ENCODE data around the gene ST6GALNAC1.
"Not testable (repeated sequence)": the region's sequence is repeated elsewhere in the genome, so short reads cannot be mapped to it uniquely, and the experiment has no call there.

ST6GALNAC1 gene

DNA sequence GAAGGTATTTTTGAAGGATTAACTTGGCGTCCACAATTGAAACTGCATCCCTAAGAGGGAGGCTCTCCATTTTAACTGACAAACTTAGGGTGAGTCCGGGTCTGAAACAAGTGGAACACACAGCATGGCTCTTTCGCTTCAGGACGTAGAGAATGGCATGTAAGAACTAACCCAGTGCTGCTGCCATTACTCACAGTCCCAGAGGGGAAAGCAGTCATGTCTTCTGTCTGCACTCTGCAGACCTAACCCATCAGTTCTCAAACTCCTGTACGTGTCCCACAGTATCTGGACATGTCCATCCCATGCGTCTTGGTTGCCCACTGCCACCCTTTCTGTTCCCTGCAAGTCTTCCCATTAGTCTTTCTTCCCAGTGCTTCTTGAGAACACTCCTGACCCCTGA, 563 bp downstream of the ST6GALNAC1 start:
- in situ Hi-C loops (cut with MboI; ENCODE audit: low sequenced_read_pairs): no loop called here

DNA sequence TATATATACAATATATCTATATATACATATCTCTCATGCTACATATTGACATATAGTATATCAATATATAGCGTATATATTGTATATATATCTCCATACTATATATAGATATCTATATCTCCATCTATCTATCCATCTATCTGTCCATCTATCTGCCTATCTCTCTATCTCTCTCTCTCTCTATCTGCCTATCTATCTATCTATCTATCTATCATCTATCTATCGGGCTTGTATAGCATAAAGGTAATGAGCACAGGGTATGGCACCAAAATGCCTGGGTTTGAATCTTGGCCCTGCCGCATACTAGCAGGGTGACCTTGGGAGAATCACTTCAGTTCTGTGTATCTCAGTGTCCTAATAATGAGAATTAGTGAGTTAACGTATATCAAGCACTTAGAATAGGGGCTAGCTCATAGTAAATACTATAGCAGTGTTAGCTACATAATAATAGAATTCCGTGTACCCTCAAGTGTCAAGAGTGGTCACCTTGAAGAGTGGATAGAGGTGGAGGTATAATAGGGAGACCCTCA, 1.5 kb downstream of the ST6GALNAC1 start:
- in situ Hi-C loops (cut with MboI; ENCODE audit: low sequenced_read_pairs): no loop called here

DNA sequence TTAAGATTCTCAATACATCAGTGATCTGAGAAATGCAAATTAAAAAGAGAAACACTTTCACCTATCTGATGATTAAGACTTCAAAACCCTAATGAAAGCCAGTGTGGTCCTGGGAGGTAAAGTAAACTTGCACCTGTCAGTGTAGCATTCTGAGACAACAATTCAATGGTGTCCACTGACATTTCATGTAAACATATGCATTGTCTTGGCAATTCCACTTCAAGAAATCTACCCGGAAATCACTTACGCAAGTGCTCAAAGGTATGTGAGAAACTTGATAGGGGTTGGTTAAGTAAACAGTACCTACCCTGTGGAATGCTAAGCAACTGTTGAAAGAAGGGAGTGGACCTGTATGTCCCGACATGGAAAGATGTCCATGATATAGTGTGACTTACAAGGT, 2.1 kb downstream of the ST6GALNAC1 start:
- in situ Hi-C loops (cut with MboI; ENCODE audit: low sequenced_read_pairs): no loop called here

DNA sequence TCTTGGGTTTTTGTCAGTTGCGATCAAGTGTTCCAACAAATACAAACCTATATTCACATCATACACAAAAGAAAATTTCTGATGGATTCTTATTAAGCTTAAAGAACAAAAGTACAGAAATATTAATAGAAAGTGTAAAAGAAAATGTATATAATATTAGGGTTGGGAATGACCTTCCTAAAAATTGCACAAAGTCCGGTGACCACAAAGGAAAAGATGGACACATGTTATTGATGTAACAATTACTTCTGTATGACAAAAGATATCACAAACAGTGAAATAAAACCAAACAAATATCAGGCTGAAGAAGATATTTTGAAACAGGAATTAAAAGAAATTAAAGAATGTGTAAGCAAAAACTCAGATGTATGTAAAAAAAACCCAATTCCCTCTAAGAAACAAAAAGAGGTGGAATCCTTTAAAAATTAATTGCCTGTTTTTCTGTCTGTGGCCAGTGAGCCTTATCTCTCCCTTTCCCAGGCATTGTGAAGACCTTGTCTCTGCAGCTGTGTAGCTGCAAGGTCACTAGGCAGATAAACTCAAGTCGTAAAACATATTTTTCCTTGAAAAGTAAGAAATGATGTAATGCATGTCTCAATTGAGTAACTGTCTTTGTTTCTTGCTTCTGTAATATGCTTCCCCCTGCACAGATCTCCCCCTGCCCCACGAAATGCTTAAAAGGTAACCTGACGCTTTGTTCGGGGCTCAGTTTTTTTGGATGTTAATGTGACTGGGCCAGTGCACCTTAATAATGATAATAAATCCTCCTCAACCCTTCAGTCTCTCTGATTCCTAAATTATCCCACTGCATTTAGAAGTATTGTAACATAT, 2.8 kb downstream of the ST6GALNAC1 start:
- in situ Hi-C loops (cut with MboI; ENCODE audit: low sequenced_read_pairs): no loop called here

DNA sequence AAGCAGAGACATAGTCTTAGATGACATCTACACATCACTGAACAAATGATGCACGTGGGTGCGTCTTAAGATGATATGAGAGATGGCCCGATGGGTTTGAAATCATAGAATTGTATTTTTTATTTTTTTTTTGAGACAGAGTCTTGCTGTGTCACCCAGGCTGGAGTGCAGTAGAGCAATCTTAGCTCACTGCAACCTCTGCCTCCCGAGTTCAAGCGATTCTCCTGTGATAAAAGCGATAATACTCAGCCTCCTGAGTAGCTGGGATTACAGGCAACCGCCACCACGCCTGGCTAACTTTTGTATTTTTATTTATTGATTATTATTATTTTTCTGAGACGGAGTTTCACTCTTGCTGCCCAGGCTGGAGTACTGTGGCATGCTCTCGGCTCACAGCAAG, 5.3 kb downstream of the ST6GALNAC1 start:
- in situ Hi-C loops (cut with MboI; ENCODE audit: low sequenced_read_pairs): no loop called here

DNA sequence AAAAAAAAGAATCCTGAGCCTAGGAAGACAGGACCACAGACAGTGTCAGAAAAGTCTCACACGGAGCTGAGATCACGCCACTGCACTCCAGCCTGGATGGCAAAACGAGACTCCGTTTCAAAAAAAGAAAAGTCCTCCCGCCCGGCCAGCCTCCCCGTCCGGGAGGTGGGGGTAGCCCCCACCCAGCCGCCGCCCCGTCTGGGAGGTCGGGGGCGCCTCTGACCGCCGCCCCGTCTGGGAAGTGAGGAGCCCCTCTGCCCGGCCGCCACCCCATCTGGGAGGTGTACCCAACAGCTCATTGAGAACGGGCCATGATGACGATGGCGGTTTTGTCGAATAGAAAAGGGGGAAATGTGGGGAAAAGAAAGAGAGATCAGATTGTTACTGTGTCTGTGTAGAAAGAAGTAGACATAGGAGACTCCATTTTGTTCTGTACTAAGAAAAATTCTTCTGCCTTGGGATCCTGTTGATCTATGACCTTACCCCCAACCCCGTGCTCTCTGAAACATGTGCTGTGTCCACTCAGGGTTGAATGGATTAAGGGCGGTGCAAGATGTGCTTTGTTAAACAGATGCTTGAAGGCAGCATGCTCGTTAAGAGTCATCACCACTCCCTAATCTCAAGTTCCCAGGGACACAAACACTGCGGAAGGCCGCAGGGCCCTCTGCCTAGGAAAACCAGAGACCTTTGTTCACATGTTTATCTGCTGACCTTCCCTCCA, 6.9 kb downstream of the ST6GALNAC1 start:
- in situ Hi-C loops (cut with MboI; ENCODE audit: low sequenced_read_pairs): not testable (repeated sequence)

DNA sequence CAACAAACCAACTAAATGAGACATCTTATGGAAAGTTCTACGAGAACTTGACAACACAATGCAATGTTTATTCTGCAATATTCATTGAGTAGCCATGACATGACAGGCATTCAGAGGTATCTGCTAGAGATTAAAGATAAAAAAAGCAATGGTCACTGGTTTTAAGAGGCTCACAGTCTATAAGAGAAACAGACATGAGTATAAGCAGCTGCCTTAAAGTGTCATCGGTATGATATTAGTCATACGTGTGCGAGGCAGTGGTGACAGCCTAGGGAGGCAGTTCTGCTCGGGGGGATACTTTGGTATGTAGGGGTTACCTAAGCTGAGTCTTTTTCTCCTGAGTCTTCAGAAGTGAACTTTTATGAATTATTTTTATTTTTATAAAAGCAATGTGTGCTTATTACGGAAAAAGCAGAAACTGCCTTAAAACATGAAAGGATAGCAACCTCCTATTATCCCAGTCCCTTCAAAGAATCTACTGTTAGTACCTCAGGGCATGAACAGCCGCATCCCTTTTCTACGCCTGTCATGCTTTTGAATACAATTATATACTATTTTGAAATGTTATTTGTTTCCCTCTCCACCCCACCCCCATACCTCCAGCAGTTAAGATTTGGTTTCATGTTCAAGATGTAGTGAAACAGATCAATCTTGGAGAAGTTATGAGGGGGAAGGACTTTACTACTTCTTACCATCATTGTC, 7.7 kb downstream of the ST6GALNAC1 start:
- in situ Hi-C loops (cut with MboI; ENCODE audit: low sequenced_read_pairs): no loop called here

DNA sequence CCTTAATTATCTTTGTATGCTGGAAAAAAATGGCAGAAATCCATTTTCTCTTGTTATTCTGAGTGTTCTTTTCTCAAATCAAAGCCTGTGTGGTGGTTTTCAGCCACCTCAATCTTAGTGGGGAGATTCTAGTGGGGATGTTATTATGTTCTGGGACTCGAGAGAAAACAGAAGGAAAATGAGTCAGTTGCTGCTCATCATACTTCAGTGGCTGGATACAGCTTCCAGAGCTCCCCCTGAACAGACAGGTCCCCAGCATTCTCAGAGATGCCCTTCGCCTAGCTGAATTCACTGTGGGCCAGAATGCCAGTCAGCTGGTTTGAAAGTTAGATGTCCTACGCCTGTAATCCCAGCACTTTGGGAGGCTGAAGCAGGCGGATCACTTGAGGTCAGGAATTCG, 8.5 kb downstream of the ST6GALNAC1 start:
- in situ Hi-C loops (cut with MboI; ENCODE audit: low sequenced_read_pairs): no loop called here

DNA sequence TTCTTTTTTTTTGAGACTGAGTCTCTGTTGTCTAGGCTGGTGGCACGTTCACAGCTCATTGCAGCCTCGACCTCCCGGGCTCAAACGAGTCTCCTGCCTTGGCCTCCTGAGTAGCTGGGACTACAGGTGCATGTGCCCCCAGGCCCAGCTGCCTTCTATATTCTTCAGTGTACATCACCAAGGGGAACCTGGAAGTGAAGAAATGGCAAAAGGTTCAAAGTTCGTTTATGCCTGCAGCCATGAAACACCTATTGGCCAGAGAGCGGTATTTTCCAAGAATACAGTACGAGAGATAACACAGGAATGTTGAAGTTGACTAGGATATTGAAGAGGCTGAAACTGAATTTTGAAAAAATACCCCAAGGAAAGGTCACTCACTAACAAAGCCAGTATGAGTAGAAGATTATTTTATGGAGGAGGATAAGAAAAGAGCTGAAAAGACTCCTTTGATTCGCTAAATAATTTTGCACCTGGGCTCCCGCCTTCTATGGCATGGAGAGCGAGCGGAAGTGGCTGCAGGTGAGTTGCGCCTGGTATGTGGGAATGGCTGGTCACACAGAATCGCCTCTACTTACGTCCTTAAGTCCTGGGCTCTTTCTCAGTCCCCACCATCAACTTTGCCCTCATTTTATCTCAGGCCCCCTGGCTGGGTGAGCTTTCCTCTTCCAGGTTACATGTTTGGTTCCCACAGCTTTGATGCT, 9.8 kb downstream of the ST6GALNAC1 start:
- in situ Hi-C loops (cut with MboI; ENCODE audit: low sequenced_read_pairs): no loop called here

DNA sequence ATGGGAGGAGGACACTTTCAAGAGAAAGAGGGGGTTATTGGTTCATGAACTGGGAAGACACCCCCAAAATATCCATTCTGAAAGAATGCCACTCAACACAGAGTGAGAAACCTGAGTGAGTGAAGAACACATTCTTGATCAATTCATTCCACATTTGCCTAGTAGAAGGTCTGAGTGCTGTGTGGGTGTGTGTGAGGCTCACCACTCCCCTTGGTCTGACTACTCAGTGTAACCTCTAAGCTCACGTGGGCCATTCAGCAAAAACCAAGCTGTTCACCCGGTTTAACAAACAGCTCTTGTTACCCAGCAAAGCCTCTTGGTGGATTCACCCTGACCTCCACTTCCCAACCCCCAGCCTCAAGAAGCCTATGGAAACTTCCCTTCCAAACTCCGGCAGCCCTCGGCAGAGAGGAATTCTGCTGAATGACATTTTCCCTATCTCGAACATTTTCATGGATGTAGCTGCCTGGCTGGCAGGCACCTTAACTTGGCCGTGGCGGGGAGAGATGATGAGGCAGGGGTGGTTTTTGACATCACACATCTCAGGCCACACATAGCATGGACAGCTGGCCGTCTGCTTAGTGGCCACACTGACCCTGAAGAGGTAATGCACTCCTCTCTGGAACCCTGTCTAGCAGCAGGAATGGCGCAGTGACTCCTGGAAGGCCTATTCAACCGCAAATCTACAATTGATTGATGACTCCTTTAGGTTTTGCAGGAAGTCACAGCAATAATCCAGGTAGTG, 11.6 kb downstream of the ST6GALNAC1 start:
- in situ Hi-C loops (cut with MboI; ENCODE audit: low sequenced_read_pairs): no loop called here

DNA sequence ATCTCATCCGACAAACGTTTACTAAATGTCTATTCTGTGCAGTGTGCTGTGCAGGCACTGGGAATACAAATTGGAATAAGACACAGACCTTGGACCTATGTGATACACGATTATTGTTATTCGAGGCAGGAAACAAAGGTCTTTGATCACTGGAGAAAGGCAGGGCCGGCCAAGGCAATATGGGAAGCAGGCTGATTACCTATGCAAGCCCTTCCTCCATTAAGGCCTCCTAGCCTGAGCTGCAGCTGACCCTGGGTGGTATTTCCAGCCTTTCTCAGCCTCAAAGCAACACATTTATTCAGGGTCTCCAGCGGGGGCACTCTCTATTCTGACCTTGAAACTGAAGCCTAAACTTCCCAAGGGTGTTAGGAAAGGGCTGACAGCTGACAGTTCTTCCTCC, 13.4 kb downstream of the ST6GALNAC1 start:
- in situ Hi-C loops (cut with MboI; ENCODE audit: low sequenced_read_pairs): no loop called here

DNA sequence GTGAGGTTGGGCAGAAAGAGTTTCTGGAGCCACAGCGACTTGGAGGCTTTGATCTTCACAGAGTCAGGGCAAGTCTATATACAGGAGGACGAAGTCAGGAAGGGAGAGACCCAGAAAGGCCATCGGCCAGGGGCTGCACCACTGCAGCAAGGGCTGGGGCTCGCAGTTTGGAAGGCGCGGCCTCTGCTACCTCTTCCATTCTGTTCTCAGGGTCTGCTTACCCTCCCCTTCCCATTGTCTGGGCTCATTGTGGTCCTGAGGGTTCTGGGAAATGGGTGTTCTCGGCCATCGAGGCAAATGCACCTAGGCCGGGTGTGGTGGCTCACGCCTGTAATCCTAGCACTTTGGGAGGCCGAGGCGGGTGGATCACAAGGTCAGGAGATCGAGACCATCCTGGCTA, 16.0 kb downstream of the ST6GALNAC1 start:
- in situ Hi-C loops (cut with MboI; ENCODE audit: low sequenced_read_pairs): no loop called here

DNA sequence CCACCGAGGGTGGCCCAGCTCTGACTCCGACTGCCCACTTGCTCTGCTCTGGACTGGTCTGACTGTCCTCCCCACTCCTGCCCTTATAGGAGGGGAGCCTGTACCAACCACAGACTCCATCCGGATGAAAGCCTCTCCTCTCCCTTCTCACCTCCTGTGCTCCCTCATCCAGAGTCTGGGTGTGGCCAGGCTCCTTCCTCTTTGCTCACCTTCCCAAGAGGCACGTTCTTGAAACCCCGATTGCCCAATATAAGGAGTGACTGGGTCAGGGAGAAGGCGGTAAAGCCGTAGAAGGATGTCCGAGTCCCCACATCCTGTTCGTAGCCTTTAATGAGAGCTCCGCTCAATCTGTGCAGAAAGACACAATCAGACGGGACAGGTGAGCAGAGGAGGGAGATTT, 17.1 kb downstream of the ST6GALNAC1 start:
- in situ Hi-C loops (cut with MboI; ENCODE audit: low sequenced_read_pairs): no loop called here

DNA sequence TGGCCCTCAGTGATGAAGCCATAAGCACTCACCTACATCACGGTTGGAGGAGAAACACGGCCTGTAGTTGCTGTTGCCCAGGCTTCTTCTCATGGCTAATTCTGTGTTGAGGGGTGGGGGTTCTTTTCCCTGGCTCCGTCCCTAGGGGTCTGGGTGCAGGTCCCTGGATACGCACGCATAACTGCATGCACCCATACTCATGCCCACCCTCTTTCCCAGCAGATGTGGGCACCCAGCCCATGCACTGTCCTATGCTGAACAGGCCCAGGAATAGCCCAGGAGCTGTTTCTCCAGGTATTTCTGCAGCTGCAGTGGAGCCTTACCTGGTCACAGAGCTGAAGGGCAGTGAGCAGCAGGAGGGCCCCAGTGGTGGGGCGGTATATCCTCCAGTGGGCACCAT, 18.1 kb downstream of the ST6GALNAC1 start:
- in situ Hi-C loops (cut with MboI; ENCODE audit: low sequenced_read_pairs): no loop called here

DNA sequence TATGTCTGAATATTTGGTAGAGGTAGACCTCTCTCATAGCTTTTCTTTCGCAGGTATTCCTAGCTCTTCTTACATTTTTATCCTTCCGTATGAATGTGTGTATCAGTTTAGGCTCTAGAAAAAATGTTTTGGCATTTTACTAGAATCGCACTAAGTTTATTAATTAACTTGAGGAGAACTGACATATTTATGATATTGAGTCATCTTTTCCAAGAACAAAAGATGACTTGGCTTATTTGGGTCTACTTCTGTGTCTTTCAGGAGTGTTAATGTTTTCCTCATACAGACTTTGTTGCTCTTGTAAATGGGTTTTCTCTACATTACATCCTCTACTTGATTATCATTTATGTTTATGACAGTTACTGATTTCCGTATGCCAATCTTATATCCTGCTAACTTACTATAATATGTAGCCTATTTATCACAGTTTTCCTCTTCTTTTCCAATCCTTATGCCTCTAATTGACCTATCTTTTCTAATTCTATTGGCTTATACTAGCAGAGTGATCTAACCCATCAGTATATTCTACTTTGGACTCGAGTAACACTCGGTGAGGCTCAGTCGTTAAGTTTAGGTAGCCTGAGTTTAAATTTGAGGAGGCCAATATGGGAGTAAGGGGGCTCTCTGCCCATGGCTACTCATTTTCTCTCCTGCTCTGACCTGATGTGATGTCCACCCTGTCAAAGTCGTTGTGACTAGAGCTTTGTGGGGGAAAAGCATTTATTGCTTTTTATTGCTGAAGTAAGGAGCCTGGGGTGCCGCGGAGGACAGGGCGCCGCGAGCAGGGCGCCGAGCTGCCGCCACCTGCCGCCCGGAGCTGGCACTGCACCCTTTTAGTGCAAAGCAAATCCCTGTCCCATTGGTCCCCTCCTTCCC, 20.0 kb downstream of the ST6GALNAC1 start:
- in situ Hi-C loops (cut with MboI; ENCODE audit: low sequenced_read_pairs): loop anchor here (5.0 kb wide), 1 partner anchor 101 kb away; no protein-coding TSS in a partner anchor

DNA sequence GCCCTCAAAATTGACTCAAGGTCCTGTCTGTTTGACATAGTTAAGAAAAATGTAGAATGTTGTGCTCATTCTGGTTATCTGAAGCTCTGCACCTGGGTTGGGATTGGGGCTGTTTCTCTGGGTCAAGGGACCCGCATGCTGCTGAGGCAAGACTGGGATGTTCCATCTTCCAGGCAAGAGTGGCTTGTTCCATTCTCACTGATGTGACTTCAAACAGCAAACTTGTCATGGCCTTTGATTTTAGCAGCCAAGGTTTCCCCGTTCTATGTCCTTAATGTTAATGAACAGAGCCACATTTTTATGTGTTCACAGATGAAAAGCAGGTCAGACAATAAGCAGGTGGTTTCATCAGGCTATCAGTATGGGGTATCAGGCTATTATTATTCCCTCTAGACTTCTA, 25.7 kb downstream of the ST6GALNAC1 start:
- in situ Hi-C loops (cut with MboI; ENCODE audit: low sequenced_read_pairs): no loop called here

DNA sequence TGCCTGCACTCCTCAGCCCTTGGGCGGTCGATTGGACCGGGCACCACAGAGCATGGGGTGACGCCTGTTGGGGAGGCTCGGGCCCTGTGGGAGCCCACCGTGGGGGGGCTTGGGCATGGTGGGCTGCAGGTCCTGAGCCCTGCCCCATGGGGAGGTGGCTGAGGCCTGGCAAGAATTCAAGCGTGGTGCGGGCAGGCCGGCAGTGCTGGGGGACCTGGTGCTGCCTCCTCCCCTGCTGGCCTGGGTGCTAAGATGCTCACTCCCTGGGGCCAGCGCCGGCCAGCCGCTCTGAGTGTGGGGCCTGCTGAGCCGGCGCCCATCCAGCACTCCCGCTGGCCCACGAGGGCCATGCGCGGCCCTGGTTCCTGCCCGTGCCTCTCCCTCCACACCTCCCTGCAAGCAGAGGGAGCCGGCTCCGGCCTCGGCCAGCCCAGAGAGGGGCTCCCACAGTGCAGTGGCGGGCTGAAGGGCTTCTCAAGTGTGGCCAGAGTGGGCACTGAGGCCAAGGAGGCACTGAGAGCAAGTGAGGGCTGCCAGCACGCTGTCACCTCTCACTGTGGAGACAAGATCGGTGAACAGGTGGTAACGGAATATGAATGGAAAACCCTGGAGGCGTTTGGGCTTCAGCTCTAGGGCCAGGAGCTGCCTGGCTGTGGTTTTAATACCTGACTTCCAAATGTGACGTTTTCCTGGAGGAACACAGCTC, 28.5 kb downstream of the ST6GALNAC1 start:
- in situ Hi-C loops (cut with MboI; ENCODE audit: low sequenced_read_pairs): no loop called here

DNA sequence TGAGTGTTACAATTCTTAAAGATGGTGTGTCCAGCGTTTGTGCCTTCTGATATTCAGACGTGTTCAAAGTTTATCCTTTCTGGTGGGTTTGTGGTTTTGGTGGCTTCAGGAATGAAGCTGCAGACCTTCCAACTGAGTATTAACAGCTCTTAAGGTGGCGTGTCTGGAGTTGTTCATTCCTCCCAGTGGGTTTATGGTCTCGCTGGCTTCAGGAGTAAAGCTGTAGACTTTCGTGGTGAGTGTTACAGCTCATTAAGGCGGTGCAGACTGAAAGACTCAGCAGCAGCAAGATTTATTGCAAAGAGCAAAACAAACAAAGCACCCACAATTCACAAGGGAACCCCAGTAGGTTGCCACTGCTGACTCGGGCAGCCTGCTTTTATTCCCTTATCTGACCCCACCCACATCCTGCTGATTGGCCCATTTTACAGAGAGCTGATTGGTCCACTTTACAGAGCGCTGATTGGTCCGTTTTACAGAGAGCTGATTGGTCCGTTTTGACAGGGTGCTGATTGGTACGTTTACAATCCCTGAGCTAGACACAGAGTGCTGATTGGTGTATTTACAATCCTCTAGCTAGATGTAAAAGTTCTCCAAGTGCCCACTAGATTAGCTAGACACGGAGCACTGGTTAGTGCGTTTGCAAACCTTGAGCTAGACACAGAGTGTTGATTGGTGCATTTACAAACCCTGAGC, 29.3 kb downstream of the ST6GALNAC1 start:
- in situ Hi-C loops (cut with MboI; ENCODE audit: low sequenced_read_pairs): not testable (repeated sequence)
